ENCODE data around the gene PFKL. TPM values are rescaled to one million over a fixed set of nuclear protein-coding genes. Genes with fewer than 3 reads are reported as not detected.

The PFKL gene
- total RNA-seq, 1 donor from 2014 or later = 66.6 TPM

GRCh38 chr21:44285138-44285992 lies 14.5 kb upstream of the PFKL start, which contains the start of gene AIRE:
Gene AIRE (plus strand): TSS chr21:44285876. CDS start chr21:44286007, 131 bp downstream.
- no peak for DNase-seq (ENCODE audit: low spot score)
- H3K4me1 Mint-ChIP-seq (ENCODE audit: unreplicated experiment) = no peaks in the 10 kb centered on the region
- no peaks in the 10 kb centered on the region for H3K9me3 Mint-ChIP-seq (ENCODE audit: unreplicated experiment)
- H3K36me3 Mint-ChIP-seq (ENCODE audit: low read depth, unreplicated experiment) = no peaks in the 10 kb centered on the region
- no peak within 1 kb of the TSS for H3K27ac Mint-ChIP-seq (ENCODE audit: unreplicated experiment)
- no peak for TF ChIP-seq CTCF (IDR thresholded peaks at IDR 0.05; ENCODE audit: unreplicated experiment)
- peaks cover 1% of the 10 kb centered on the region for H3K27me3 Mint-ChIP-seq (ENCODE audit: unreplicated experiment)
- H3K4me3 Mint-ChIP-seq (ENCODE audit: unreplicated experiment) = no peak within 1 kb of the TSS

- Mint-ChIP-seq H3K27me3 (ENCODE audit: unreplicated experiment) (peaks cover 1% of the 10 kb centered on the region), H3K4me3 (ENCODE audit: unreplicated experiment) (no peak overlapping the region), H3K4me1 (ENCODE audit: unreplicated experiment) (no peaks in the 10 kb centered on the region), H3K36me3 (ENCODE audit: low read depth, unreplicated experiment) (no peaks in the 10 kb centered on the region), H3K9me3 (ENCODE audit: unreplicated experiment) (no peaks in the 10 kb centered on the region), H3K27ac (ENCODE audit: unreplicated experiment) (no peak overlapping the region)
- DNase-seq (ENCODE audit: low spot score) = no peak
- TF ChIP-seq CTCF (IDR thresholded peaks at IDR 0.05; ENCODE audit: unreplicated experiment) = no peak
Observed at GRCh38 chr21:44286086-44286715, 13.7 kb upstream of the PFKL start.

- no peaks in the 10 kb centered on the region for H3K4me1 Mint-ChIP-seq (ENCODE audit: unreplicated experiment)
- peaks cover 1% of the 10 kb centered on the region for H3K27me3 Mint-ChIP-seq (ENCODE audit: unreplicated experiment)
- no peaks in the 10 kb centered on the region for H3K36me3 Mint-ChIP-seq (ENCODE audit: low read depth, unreplicated experiment)
- H3K4me3 Mint-ChIP-seq (ENCODE audit: unreplicated experiment) = no peak overlapping the region
- H3K27ac Mint-ChIP-seq (ENCODE audit: unreplicated experiment) = no peak overlapping the region
- no peak for TF ChIP-seq CTCF (IDR thresholded peaks at IDR 0.05; ENCODE audit: unreplicated experiment)
- DNase-seq (ENCODE audit: low spot score) = no peak
- no peaks in the 10 kb centered on the region for H3K9me3 Mint-ChIP-seq (ENCODE audit: unreplicated experiment)
Observed at GRCh38 chr21:44286716-44287632, 12.9 kb upstream of the PFKL start.

- Mint-ChIP-seq H3K4me3 (ENCODE audit: unreplicated experiment) (no peak overlapping the region), H3K4me1 (ENCODE audit: unreplicated experiment) (no peaks in the 10 kb centered on the region), H3K9me3 (ENCODE audit: unreplicated experiment) (no peaks in the 10 kb centered on the region), H3K27ac (ENCODE audit: unreplicated experiment) (no peak overlapping the region), H3K36me3 (ENCODE audit: low read depth, unreplicated experiment) (no peaks in the 10 kb centered on the region), H3K27me3 (ENCODE audit: unreplicated experiment) (peaks cover 1% of the 10 kb centered on the region)
- TF ChIP-seq CTCF (IDR thresholded peaks at IDR 0.05; ENCODE audit: unreplicated experiment) = no peak
- no peak for DNase-seq (ENCODE audit: low spot score)
Observed at GRCh38 chr21:44288251-44289110, 11.4 kb upstream of the PFKL start.
